ENCODE measurements around the gene NFATC2.

The NFATC2 gene

DNA sequence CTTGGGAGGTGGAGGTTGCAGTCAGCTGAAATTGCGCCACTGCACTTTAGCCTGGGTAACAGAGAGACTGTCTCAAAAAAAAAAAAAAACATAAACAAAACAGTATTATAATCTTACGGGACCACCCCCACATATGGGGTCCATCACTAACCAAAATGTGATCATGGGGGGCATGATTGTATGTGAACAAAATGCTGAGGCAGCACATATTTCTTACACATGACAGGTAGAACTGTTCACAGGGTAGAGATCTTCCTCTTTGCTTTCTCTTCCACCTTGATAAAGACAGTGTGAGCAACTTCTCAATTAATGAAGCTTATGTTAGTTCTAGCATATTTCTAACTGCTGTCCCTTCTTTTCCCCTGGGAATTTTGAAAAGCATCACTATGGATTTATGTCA lies 24.7 kb downstream of the NFATC2 start:
- no peak for DNase-seq (ENCODE audit: low read depth in 2 of 2)
- TF ChIP-seq, protein P1, sequence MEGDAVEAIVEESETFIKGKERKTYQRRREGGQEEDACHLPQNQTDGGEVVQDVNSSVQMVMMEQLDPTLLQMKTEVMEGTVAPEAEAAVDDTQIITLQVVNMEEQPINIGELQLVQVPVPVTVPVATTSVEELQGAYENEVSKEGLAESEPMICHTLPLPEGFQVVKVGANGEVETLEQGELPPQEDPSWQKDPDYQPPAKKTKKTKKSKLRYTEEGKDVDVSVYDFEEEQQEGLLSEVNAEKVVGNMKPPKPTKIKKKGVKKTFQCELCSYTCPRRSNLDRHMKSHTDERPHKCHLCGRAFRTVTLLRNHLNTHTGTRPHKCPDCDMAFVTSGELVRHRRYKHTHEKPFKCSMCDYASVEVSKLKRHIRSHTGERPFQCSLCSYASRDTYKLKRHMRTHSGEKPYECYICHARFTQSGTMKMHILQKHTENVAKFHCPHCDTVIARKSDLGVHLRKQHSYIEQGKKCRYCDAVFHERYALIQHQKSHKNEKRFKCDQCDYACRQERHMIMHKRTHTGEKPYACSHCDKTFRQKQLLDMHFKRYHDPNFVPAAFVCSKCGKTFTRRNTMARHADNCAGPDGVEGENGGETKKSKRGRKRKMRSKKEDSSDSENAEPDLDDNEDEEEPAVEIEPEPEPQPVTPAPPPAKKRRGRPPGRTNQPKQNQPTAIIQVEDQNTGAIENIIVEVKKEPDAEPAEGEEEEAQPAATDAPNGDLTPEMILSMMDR (IDR thresholded peaks at IDR 0.05; ENCODE audit: low read depth, low read length) = no peak
- no peak overlapping the region for H3K4me3 ChIP-seq (replicated peaks in 1 of 2; ENCODE audit: low read depth in 2 of 2, low read length in 2 of 2)

DNA sequence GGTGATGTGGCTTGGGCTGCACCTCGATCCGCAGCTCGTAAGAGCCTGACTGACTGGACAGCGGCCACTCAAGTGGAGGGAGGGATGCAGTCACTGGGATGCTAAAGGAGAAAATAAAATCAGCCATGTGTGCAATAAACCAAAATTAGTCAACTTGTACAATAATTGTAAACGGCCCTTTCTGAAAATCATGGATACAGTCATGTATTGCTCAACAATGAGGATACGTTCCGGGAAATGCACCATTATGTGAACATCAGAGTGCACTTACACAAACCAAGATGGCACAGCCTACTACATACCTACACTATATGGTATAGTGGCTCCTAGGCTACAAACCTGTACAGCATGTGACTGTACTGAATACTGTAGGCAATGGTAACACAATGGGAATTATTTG lies 25.7 kb downstream of the NFATC2 start:
- H3K4me3 ChIP-seq (replicated peaks in 1 of 2; ENCODE audit: low read depth in 2 of 2, low read length in 2 of 2) = no peak overlapping the region
- TF ChIP-seq, protein P1 (IDR thresholded peaks at IDR 0.05; ENCODE audit: low read depth, low read length) = no peak
- DNase-seq (ENCODE audit: low read depth in 2 of 2) = no peak

GRCh38 chr20:51514836-51515235 lies 27.7 kb downstream of the NFATC2 start:
- TF ChIP-seq, protein P1 (IDR thresholded peaks at IDR 0.05; ENCODE audit: low read depth, low read length) = no peak
- DNase-seq (ENCODE audit: low read depth in 2 of 2) = no peak
- no peak overlapping the region for H3K4me3 ChIP-seq (replicated peaks in 1 of 2; ENCODE audit: low read depth in 2 of 2, low read length in 2 of 2)

- TF ChIP-seq, protein P1 (IDR thresholded peaks at IDR 0.05; ENCODE audit: low read depth, low read length) = no peak
- no peak for DNase-seq (ENCODE audit: low read depth in 2 of 2)
- H3K4me3 ChIP-seq (replicated peaks in 1 of 2; ENCODE audit: low read depth in 2 of 2, low read length in 2 of 2) = no peak overlapping the region
Observed at GRCh38 chr20:51514249-51514648, 28.3 kb downstream of the NFATC2 start.

DNA sequence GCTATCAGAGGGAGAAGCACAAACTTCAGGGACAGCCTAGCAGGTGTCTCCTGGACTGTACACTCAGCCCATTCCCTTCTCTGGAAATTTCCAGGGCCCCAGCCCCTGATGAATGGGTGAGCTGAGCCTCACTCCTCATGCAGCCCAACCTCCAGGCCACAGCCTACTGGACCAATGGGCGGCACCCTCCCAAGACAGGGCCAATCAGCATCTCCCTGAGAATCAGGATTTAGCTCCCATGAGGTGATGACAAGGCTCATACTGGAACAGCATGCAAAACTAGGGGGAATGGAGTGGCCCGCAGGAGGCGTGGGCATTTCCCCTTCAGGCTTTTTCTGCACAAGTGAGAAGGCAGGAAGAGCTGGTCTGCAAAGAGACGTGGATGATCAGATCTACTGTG lies 29.0 kb downstream of the NFATC2 start:
- H3K4me3 ChIP-seq (replicated peaks in 1 of 2; ENCODE audit: low read depth in 2 of 2, low read length in 2 of 2) = no peak overlapping the region
- DNase-seq (ENCODE audit: low read depth in 2 of 2) = no peak
- TF ChIP-seq, protein P1 (IDR thresholded peaks at IDR 0.05; ENCODE audit: low read depth, low read length) = no peak

DNA sequence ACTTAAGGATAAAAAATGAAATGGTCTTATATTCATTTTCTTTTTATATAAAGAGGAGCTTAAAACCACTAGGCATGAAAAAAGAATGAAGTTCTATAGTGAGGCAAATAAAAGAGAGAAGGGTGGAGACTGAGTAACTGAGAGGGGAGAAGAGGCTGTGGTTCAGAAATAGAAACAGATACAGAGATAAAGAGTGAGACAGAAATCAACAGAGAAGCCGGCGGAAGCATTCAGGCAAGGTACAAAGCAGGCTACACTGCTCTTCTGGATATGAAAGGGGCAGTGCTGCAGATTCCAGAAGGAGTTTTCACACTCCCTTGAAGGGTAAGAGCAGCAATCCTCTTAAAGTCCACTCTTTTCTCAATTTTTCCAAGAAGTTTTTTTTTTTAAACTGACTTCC lies 29.9 kb downstream of the NFATC2 start:
- DNase-seq (ENCODE audit: low read depth in 2 of 2) = no peak
- TF ChIP-seq, protein P1 (IDR thresholded peaks at IDR 0.05; ENCODE audit: low read depth, low read length) = no peak
- no peak overlapping the region for H3K4me3 ChIP-seq (replicated peaks in 1 of 2; ENCODE audit: low read depth in 2 of 2, low read length in 2 of 2)

- no peak for DNase-seq (ENCODE audit: low read depth in 2 of 2)
- H3K4me3 ChIP-seq (replicated peaks in 1 of 2; ENCODE audit: low read depth in 2 of 2, low read length in 2 of 2) = no peak overlapping the region
- TF ChIP-seq, protein P1 (IDR thresholded peaks at IDR 0.05; ENCODE audit: low read depth, low read length) = no peak
Observed at GRCh38 chr20:51511861-51512619, 30.5 kb downstream of the NFATC2 start.

All from cardiac fibroblast (primary cell).